Activated B cell treated with CpG ODN at 0.5 μM for 24 hours (primary cell): ENCODE measurements around the gene NPSR1. TPM values are rescaled to one million over a fixed set of nuclear protein-coding genes. Genes with fewer than 3 reads are reported as not detected.

Experiments used
- ATAC-seq: fragments of 200-7000 bp; cut with Tn5 transposase; one replicate; pipeline ENCODE4 v1.10.0; 2021; ENCODE audit warnings: low read depth, mild to moderate bottlenecking, moderate library complexity
- CTCF ChIA-PET: fragments of 350-600 bp; sonication (Branson Sonifier 250); formaldehyde crosslinking; loops from one replicate; lab custom pipeline; 2021; ENCODE audit warnings: antibody characterized with exemption; lab: Charles Lee
- POLR2A ChIA-PET: fragments of 350-600 bp; sonication (Branson Sonifier 250); formaldehyde crosslinking; loops from one replicate; lab custom pipeline; 2021; ENCODE audit warnings: antibody characterized with exemption; lab: Charles Lee
- DNase-seq: peaks from one replicate; pipeline ENCODE4 v3.0.0; 2022
- H3K27ac Mint-ChIP-seq: one replicate; pipeline ENCODE4 v1.8.0; 2020; ENCODE audit warnings: mixed read lengths
- H3K27me3 Mint-ChIP-seq: one replicate; pipeline ENCODE4 v1.8.0; 2021; ENCODE audit warnings: mixed read lengths
- H3K36me3 Mint-ChIP-seq: one replicate; pipeline ENCODE4 v1.8.0; 2021; ENCODE audit warnings: low read depth, mixed read lengths
- H3K4me1 Mint-ChIP-seq: one replicate; pipeline ENCODE4 v1.8.0; 2021; ENCODE audit warnings: mixed read lengths
- H3K4me3 Mint-ChIP-seq: one replicate; pipeline ENCODE4 v1.8.0; 2020; ENCODE audit warnings: mild to moderate bottlenecking, mixed read lengths
- H3K9me3 Mint-ChIP-seq: one replicate; pipeline ENCODE4 v1.8.0; 2020; ENCODE audit warnings: mixed read lengths
- intact Hi-C: fragments of 100-400 bp; cut with micrococcal nuclease; formaldehyde crosslinking; loops from one replicate; pipeline ENCODE4 v1.15.1; 2024
- total RNA-seq: library from RNA; stranded (reverse); gene quantifications from 2 replicates; pipeline ENCODE4 v1.2.3, GENCODE V29; 2022
- TF ChIP-seq, protein P1 (sequence below): fragments of 200-600 bp; IDR thresholded peaks from one replicate; pipeline ENCODE4 v1.8.0; 2022; ENCODE audit warnings: antibody characterized with exemption, mild to moderate bottlenecking

The NPSR1 gene
- total RNA-seq, 1 donor from 2014 or later, result not detected

DNA sequence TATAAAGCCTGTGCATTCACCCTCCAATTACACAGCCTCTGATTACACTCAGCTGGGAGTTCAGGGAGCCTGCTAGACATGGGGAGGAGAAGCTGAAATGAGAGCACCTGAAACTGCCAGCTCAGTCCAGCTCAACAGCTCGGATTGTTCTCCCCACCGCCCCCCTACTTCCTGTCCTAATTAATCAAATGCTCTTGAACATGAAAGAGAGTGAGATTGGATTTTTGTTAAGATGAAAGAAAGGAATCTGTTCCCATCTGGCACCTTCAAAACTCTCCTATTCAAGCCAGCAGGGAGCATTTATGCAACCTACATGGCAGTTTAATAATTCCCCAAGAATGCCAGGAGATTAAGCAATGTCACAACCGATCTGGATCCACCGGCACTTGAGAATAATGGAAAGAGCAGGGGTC, 98.0 kb downstream of the NPSR1 start:
- Mint-ChIP-seq H3K4me1 (no peaks in the 10 kb centered on the region), H3K27me3 (no peaks in the 10 kb centered on the region), H3K27ac (no peak overlapping the region), H3K9me3 (no peaks in the 10 kb centered on the region), H3K36me3 (no peaks in the 10 kb centered on the region), H3K4me3 (no peak overlapping the region)
- CTCF ChIA-PET, result no interaction called here
- POLR2A ChIA-PET, result no interaction called here
- intact Hi-C loops, result no loop called here
- ATAC-seq (no peak), DNase-seq (no peak)
- TF ChIP-seq, protein P1, sequence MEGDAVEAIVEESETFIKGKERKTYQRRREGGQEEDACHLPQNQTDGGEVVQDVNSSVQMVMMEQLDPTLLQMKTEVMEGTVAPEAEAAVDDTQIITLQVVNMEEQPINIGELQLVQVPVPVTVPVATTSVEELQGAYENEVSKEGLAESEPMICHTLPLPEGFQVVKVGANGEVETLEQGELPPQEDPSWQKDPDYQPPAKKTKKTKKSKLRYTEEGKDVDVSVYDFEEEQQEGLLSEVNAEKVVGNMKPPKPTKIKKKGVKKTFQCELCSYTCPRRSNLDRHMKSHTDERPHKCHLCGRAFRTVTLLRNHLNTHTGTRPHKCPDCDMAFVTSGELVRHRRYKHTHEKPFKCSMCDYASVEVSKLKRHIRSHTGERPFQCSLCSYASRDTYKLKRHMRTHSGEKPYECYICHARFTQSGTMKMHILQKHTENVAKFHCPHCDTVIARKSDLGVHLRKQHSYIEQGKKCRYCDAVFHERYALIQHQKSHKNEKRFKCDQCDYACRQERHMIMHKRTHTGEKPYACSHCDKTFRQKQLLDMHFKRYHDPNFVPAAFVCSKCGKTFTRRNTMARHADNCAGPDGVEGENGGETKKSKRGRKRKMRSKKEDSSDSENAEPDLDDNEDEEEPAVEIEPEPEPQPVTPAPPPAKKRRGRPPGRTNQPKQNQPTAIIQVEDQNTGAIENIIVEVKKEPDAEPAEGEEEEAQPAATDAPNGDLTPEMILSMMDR, result no peak

DNA sequence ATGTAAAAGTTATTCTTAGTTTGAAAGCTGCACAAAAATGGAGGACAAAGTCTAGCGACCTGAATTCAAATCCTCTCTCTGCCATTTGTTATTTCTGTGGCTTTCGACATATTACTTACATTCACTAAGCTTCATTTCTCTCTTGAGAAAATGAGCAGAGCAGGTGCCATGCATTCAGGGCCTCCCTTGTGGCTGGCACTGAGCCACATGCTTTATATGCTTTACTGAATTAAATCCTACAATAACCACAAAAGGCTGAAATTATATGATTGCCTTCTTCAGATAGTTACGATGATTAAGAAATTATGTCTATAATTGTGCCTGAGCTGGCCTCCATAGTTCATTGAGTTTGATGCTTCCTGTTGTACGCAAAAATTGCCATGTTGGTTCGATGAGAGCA, 98.7 kb downstream of the NPSR1 start:
- Mint-ChIP-seq H3K27ac (no peak overlapping the region), H3K27me3 (no peaks in the 10 kb centered on the region), H3K4me3 (no peak overlapping the region), H3K9me3 (no peaks in the 10 kb centered on the region), H3K36me3 (no peaks in the 10 kb centered on the region), H3K4me1 (no peaks in the 10 kb centered on the region)
- intact Hi-C loops, result no loop called here
- no peak for DNase-seq
- no peak for ATAC-seq
- POLR2A ChIA-PET, result no interaction called here
- CTCF ChIA-PET, result no interaction called here
- TF ChIP-seq, protein P1, result no peak

DNA sequence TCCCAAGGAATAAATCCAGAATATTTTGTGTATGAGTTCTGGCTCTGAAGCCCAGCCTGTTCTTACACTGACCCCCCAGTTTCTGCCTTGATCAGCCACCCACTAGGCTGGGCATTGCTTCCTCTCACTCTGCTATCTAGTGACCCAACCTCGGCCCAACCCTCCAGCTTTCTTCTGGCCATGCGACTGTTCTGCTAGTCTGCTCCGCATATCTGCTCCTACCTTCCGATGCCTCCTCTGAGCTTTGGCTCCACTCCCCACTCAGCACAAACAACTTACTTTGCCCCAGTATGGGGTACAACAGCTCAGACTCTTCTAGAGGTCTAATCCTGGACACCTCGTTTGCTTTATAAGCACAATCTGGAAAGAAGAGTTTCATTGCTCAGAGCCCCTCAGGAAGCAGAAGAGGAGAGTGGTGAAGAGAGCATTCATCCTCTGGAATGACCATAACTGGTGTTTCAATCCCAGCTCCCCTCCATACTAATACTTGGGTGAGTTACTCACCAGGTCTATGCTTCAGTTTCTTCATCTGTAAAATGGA, 99.6 kb downstream of the NPSR1 start:
- CTCF ChIA-PET, result no interaction called here
- POLR2A ChIA-PET, result no interaction called here
- no peak overlapping the region for H3K4me3 Mint-ChIP-seq

GRCh38 chr7:34758111-34758601, 100.1 kb downstream of the NPSR1 start:
- H3K4me3 Mint-ChIP-seq, result no peak overlapping the region
- no peaks in the 10 kb centered on the region for H3K9me3 Mint-ChIP-seq
- intact Hi-C loops, result no loop called here
- ChIA-PET CTCF (no interaction called here), POLR2A (no interaction called here)
- no peaks in the 10 kb centered on the region for H3K4me1 Mint-ChIP-seq
- ATAC-seq, result no peak
- H3K36me3 Mint-ChIP-seq, result no peaks in the 10 kb centered on the region
- H3K27me3 Mint-ChIP-seq, result no peaks in the 10 kb centered on the region
- H3K27ac Mint-ChIP-seq, result no peak overlapping the region
- DNase-seq, result no peak
- TF ChIP-seq, protein P1, result no peak

More for the DNA sequence above, 99.6 kb downstream of the NPSR1 start:
- intact Hi-C loops, result no loop called here
- Mint-ChIP-seq H3K9me3 (no peaks in the 10 kb centered on the region), H3K4me1 (no peaks in the 10 kb centered on the region), H3K36me3 (no peaks in the 10 kb centered on the region), H3K27ac (no peak overlapping the region), H3K27me3 (no peaks in the 10 kb centered on the region)
- TF ChIP-seq, protein P1, result no peak
- no peak for ATAC-seq
- no peak for DNase-seq

DNA sequence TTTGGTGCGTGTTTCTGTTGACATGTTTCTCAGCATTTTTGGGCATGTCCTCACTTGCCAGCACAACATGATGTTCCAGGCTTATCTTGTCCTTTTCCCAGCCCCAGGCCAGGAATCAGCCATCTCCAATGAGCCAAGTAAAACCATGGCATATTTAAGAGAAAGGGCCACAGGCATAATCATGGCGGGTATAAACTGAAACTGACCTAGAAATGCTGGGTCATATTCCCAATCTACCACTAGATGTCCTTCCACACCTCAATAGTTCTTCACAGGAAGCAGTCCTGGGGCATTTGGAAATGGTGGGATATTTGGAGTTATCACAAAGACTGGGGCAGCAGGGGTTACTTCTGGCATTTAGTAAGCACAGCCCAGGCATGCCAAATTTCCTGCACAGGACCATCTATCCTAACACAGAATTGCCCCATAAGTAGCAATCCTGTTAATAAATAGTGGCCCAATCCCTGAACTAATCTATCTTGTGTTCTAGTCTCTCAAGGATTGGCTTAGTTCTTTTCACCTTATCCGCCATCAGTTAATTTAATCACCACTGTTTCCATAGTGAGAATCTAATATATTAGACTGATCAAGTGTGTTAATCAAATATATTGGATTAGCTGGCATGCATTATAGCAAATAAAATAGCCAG, 101.6 kb downstream of the NPSR1 start:
- ATAC-seq, result no peak
- no peaks in the 10 kb centered on the region for H3K27me3 Mint-ChIP-seq
- intact Hi-C loops, result no loop called here
- H3K9me3 Mint-ChIP-seq, result no peaks in the 10 kb centered on the region
- H3K27ac Mint-ChIP-seq, result no peak overlapping the region
- H3K36me3 Mint-ChIP-seq, result no peaks in the 10 kb centered on the region
- no peaks in the 10 kb centered on the region for H3K4me1 Mint-ChIP-seq
- DNase-seq, result no peak
- CTCF ChIA-PET, result no interaction called here
- POLR2A ChIA-PET, result no interaction called here
- TF ChIP-seq, protein P1, result no peak
- H3K4me3 Mint-ChIP-seq, result no peak overlapping the region
